SK-N-SH treated with all-trans-retinoic acid at 6 μM for 48 hours (cell line): ENCODE data around the gene METTL6.

Source experiments
- ATAC-seq: fragments of 200-7000 bp; cut with Tn5 transposase; 3 replicates; pipeline ENCODE4 v1.9.1; 2020; ENCODE audit warnings: mild to moderate bottlenecking, moderate library complexity
- ARNTL ChIP-seq: fragments of 450-650 bp; formaldehyde crosslinking; IDR thresholded peaks from 2 replicates; pipeline ENCODE4 v1.5.0; 2020; ENCODE audit warnings: low read depth, mild to moderate bottlenecking, moderate library complexity, borderline replicate concordance
- BACH2 ChIP-seq: fragments of 250-450 bp; sonication (Bioruptor Pico); IDR thresholded peaks from 2 replicates; pipeline ENCODE4 v1.9.0; 2021; ENCODE audit warnings: mild to moderate bottlenecking, borderline replicate concordance
- CREB5 ChIP-seq: fragments of 250-450 bp; sonication (Bioruptor Pico); IDR thresholded peaks from 2 replicates; pipeline ENCODE4 v1.5.1; 2020; ENCODE audit warnings: low read depth, mild to moderate bottlenecking, moderate library complexity
- ESRRG ChIP-seq: fragments of 250-450 bp; sonication (Bioruptor Pico); IDR thresholded peaks from 2 replicates; pipeline ENCODE4 v1.6.1; 2021; ENCODE audit warnings: mild to moderate bottlenecking
- GLIS3 ChIP-seq: fragments of 250-450 bp; sonication (Bioruptor Pico); IDR thresholded peaks from 2 replicates; pipeline ENCODE4 v1.5.0; 2020; ENCODE audit warnings: mild to moderate bottlenecking, moderate library complexity
- ISL1 ChIP-seq: fragments of 250-450 bp; sonication (Bioruptor Pico); IDR thresholded peaks from 2 replicates; pipeline ENCODE4 v2.1.2; 2022; ENCODE audit warnings: mild to moderate bottlenecking, moderate library complexity
- OSR1 ChIP-seq: fragments of 250-450 bp; sonication (Bioruptor Pico); IDR thresholded peaks from 2 replicates; pipeline ENCODE4 v1.8.0; 2022; ENCODE audit warnings: moderate library complexity, mild to moderate bottlenecking, inconsistent platforms
- PPARA ChIP-seq: fragments of 250-450 bp; sonication (Bioruptor Pico); IDR thresholded peaks from 2 replicates; pipeline ENCODE4 v1.5.0; 2020; ENCODE audit warnings: mild to moderate bottlenecking, borderline replicate concordance
- RARB ChIP-seq: fragments of 250-450 bp; sonication (Bioruptor Pico); IDR thresholded peaks from 2 replicates; pipeline ENCODE4 v1.8.0; 2021; ENCODE audit warnings: mild to moderate bottlenecking, moderate library complexity
- SNAI2 ChIP-seq: fragments of 250-450 bp; sonication (Bioruptor Pico); IDR thresholded peaks from 2 replicates; pipeline ENCODE4 v1.5.0; 2020; ENCODE audit warnings: mild to moderate bottlenecking, moderate library complexity
- TCF4 ChIP-seq: fragments of 250-450 bp; sonication (Bioruptor Pico); IDR thresholded peaks from 2 replicates; pipeline ENCODE4 v1.8.0; 2021; ENCODE audit warnings: mild to moderate bottlenecking, moderate library complexity, borderline replicate concordance
- TOX ChIP-seq: fragments of 250-450 bp; sonication (Bioruptor Pico); IDR thresholded peaks from 2 replicates; pipeline ENCODE4 v1.8.0; 2021; ENCODE audit warnings: mild to moderate bottlenecking, moderate library complexity, borderline replicate concordance
- ZC3H10 ChIP-seq: fragments of 250-450 bp; sonication (Bioruptor Pico); IDR thresholded peaks from 2 replicates; pipeline ENCODE4 v1.5.1; 2021; ENCODE audit warnings: mild to moderate bottlenecking, moderate library complexity
- ZFP3 ChIP-seq: fragments of 250-450 bp; sonication (Bioruptor Pico); IDR thresholded peaks from 2 replicates; pipeline ENCODE4 v1.5.0; 2020; ENCODE audit warnings: mild to moderate bottlenecking, moderate library complexity
- ZFP30 ChIP-seq: fragments of 450-650 bp; formaldehyde crosslinking; IDR thresholded peaks from 2 replicates; pipeline ENCODE4 v1.5.0; 2022; ENCODE audit warnings: mild to moderate bottlenecking, moderate library complexity
- ZNF565 ChIP-seq: fragments of 450-650 bp; formaldehyde crosslinking; conservative IDR thresholded peaks from 2 replicates; pipeline ENCODE4 v1.5.0; 2020; ENCODE audit warnings: low read depth, mild to moderate bottlenecking, moderate library complexity
- ZNF70 ChIP-seq: fragments of 450-650 bp; formaldehyde crosslinking; IDR thresholded peaks from 2 replicates; pipeline ENCODE4 v1.5.0; 2020; ENCODE audit warnings: mild to moderate bottlenecking, moderate library complexity
- ZNF8 ChIP-seq: fragments of 450-650 bp; formaldehyde crosslinking; IDR thresholded peaks from 2 replicates; pipeline ENCODE4 v1.5.0; 2020; ENCODE audit warnings: mild to moderate bottlenecking, moderate library complexity
- TF ChIP-seq, protein P1 (sequence below): fragments of 250-450 bp; sonication (Bioruptor Pico); IDR thresholded peaks from 2 replicates; pipeline ENCODE4 v1.8.0; 2020; ENCODE audit warnings: mild to moderate bottlenecking, moderate library complexity, borderline replicate concordance
- TF ChIP-seq, protein P2 (sequence below): fragments of 250-450 bp; sonication (Bioruptor Pico); IDR thresholded peaks from 2 replicates; pipeline ENCODE4 v1.5.0; 2020; ENCODE audit warnings: mild to moderate bottlenecking, moderate library complexity
- TF ChIP-seq, protein P3 (sequence below): fragments of 250-450 bp; sonication (Bioruptor Pico); IDR thresholded peaks from 2 replicates; pipeline ENCODE4 v1.8.0; 2021; ENCODE audit warnings: low read depth, mild to moderate bottlenecking, moderate library complexity, borderline replicate concordance
- TF ChIP-seq, protein P4 (sequence below): fragments of 250-450 bp; sonication (Bioruptor Pico); IDR thresholded peaks from 2 replicates; pipeline ENCODE4 v1.5.1; 2021; ENCODE audit warnings: mild to moderate bottlenecking, moderate library complexity

Gene METTL6

GRCh38 chr3:15403495-15403894, 23.8 kb downstream of the METTL6 start:
- TF ChIP-seq ZFP30 (no peak), ZNF70 (CRISPR knock-in tag) (no peak), ZC3H10 (CRISPR knock-in tag) (no peak)
- no peak for ATAC-seq

- ATAC-seq, result no peak
- TF ChIP-seq ISL1 (no peak), SNAI2 (CRISPR knock-in tag) (no peak), ZNF70 (CRISPR knock-in tag) (no peak), PPARA (CRISPR knock-in tag) (no peak), RARB (CRISPR knock-in tag) (no peak), ESRRG (CRISPR knock-in tag) (no peak), CREB5 (CRISPR knock-in tag) (no peak), ZNF565 (CRISPR knock-in tag) (no peak), GLIS3 (CRISPR knock-in tag) (no peak), ZNF8 (CRISPR knock-in tag) (no peak), ZFP3 (CRISPR knock-in tag) (no peak), ARNTL (CRISPR knock-in tag) (no peak), BACH2 (no peak)
- TF ChIP-seq, protein P1, sequence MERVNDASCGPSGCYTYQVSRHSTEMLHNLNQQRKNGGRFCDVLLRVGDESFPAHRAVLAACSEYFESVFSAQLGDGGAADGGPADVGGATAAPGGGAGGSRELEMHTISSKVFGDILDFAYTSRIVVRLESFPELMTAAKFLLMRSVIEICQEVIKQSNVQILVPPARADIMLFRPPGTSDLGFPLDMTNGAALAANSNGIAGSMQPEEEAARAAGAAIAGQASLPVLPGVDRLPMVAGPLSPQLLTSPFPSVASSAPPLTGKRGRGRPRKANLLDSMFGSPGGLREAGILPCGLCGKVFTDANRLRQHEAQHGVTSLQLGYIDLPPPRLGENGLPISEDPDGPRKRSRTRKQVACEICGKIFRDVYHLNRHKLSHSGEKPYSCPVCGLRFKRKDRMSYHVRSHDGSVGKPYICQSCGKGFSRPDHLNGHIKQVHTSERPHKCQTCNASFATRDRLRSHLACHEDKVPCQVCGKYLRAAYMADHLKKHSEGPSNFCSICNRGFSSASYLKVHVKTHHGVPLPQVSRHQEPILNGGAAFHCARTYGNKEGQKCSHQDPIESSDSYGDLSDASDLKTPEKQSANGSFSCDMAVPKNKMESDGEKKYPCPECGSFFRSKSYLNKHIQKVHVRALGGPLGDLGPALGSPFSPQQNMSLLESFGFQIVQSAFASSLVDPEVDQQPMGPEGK (CRISPR knock-in tag), result no peak
- TF ChIP-seq, protein P2, sequence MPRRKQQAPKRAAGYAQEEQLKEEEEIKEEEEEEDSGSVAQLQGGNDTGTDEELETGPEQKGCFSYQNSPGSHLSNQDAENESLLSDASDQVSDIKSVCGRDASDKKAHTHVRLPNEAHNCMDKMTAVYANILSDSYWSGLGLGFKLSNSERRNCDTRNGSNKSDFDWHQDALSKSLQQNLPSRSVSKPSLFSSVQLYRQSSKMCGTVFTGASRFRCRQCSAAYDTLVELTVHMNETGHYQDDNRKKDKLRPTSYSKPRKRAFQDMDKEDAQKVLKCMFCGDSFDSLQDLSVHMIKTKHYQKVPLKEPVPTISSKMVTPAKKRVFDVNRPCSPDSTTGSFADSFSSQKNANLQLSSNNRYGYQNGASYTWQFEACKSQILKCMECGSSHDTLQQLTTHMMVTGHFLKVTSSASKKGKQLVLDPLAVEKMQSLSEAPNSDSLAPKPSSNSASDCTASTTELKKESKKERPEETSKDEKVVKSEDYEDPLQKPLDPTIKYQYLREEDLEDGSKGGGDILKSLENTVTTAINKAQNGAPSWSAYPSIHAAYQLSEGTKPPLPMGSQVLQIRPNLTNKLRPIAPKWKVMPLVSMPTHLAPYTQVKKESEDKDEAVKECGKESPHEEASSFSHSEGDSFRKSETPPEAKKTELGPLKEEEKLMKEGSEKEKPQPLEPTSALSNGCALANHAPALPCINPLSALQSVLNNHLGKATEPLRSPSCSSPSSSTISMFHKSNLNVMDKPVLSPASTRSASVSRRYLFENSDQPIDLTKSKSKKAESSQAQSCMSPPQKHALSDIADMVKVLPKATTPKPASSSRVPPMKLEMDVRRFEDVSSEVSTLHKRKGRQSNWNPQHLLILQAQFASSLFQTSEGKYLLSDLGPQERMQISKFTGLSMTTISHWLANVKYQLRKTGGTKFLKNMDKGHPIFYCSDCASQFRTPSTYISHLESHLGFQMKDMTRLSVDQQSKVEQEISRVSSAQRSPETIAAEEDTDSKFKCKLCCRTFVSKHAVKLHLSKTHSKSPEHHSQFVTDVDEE, result no peak
- TF ChIP-seq, protein P3, sequence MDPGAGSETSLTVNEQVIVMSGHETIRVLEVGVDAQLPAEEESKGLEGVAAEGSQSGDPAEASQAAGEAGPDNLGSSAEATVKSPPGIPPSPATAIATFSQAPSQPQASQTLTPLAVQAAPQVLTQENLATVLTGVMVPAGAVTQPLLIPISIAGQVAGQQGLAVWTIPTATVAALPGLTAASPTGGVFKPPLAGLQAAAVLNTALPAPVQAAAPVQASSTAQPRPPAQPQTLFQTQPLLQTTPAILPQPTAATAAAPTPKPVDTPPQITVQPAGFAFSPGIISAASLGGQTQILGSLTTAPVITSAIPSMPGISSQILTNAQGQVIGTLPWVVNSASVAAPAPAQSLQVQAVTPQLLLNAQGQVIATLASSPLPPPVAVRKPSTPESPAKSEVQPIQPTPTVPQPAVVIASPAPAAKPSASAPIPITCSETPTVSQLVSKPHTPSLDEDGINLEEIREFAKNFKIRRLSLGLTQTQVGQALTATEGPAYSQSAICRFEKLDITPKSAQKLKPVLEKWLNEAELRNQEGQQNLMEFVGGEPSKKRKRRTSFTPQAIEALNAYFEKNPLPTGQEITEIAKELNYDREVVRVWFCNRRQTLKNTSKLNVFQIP (CRISPR knock-in tag), result no peak
These were observed 25.4 kb downstream of the METTL6 start for GRCh38 chr3:15401936-15402335.

DNA sequence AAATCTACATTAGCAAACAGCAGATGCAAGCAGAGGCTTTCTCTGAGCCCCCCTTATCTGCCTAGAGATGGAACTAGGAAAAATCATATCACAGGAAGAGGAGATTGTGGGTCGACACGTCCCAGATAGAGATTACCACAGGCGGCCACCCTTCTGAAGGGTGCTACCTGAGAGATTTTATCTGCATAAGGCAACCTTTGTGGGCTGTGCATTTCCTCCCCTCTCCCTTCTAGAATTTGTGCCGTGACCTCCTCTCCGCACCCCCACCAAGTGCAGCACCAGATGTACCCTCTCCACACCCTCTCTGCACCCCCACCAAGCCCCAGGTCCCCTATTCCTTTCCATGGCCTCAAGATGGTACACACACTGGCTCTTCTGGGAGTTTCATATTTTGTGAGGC, 27.4 kb downstream of the METTL6 start:
- TF ChIP-seq, protein P3 (CRISPR knock-in tag), result no peak
- TF ChIP-seq TOX (CRISPR knock-in tag), result no peak
- TF ChIP-seq ZNF565 (CRISPR knock-in tag), result no peak
- TF ChIP-seq BACH2, result no peak
- no peak for TF ChIP-seq ARNTL (CRISPR knock-in tag)
- TF ChIP-seq ZC3H10 (CRISPR knock-in tag), result no peak
- no peak for TF ChIP-seq OSR1 (CRISPR knock-in tag)
- TF ChIP-seq, protein P4, sequence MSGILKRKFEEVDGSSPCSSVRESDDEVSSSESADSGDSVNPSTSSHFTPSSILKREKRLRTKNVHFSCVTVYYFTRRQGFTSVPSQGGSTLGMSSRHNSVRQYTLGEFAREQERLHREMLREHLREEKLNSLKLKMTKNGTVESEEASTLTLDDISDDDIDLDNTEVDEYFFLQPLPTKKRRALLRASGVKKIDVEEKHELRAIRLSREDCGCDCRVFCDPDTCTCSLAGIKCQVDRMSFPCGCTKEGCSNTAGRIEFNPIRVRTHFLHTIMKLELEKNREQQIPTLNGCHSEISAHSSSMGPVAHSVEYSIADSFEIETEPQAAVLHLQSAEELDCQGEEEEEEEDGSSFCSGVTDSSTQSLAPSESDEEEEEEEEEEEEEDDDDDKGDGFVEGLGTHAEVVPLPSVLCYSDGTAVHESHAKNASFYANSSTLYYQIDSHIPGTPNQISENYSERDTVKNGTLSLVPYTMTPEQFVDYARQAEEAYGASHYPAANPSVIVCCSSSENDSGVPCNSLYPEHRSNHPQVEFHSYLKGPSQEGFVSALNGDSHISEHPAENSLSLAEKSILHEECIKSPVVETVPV (CRISPR knock-in tag), result no peak
- no peak for TF ChIP-seq SNAI2 (CRISPR knock-in tag)
- TF ChIP-seq CREB5 (CRISPR knock-in tag), result no peak
- TF ChIP-seq TCF4 (CRISPR knock-in tag), result no peak
- TF ChIP-seq, protein P1 (CRISPR knock-in tag), result no peak
- no peak for TF ChIP-seq RARB (CRISPR knock-in tag)
- no peak for ATAC-seq
